LNCaP clone FGC (cell line): Measurements from ENCODE around the gene IL13RA1.
"Not testable (repeated sequence)": the region's sequence is repeated elsewhere in the genome, so short reads cannot be mapped to it uniquely, and the experiment has no call there.

Experiments used
- DNase-seq: peaks from one replicate; pipeline ENCODE4 v3.0.0-alpha.2; 2011; ENCODE audit warnings: low read depth
- H3K4me3 ChIP-seq: 2 replicates; pipeline ENCODE4 v1.5.1; 2011; ENCODE audit warnings: mild to moderate bottlenecking, low read depth, low read length, control low read depth
- CTCF ChIP-seq: IDR thresholded peaks from 2 replicates; pipeline ENCODE4 v1.5.1; 2012; ENCODE audit warnings: mild to moderate bottlenecking; ENCODE audit not compliant: control insufficient read depth, insufficient read depth; ENCODE audit errors: extremely low read depth

The IL13RA1 gene

GRCh38 chrX:118780509-118780908 lies 53.1 kb downstream of the IL13RA1 start:
- no peak for TF ChIP-seq CTCF
- H3K4me3 ChIP-seq = no peak overlapping the region
- no peak for DNase-seq

- no peak for TF ChIP-seq CTCF
- DNase-seq = no peak
- no peak overlapping the region for H3K4me3 ChIP-seq
These were observed 53.5 kb downstream of the IL13RA1 start for GRCh38 chrX:118780911-118781310.

- no peak overlapping the region for H3K4me3 ChIP-seq
- no peak for TF ChIP-seq CTCF
- no peak for DNase-seq
These were observed 68.3 kb downstream of the IL13RA1 start for GRCh38 chrX:118795528-118796280.

GRCh38 chrX:118802857-118803256 lies 75.5 kb downstream of the IL13RA1 start:
- DNase-seq = no peak
- TF ChIP-seq CTCF = no peak
- H3K4me3 ChIP-seq = no peak overlapping the region

- no peak overlapping the region for H3K4me3 ChIP-seq
- TF ChIP-seq CTCF = peak; percentile 62
- no peak for DNase-seq
These were observed 80.0 kb downstream of the IL13RA1 start for GRCh38 chrX:118807151-118808017.

- not testable (repeated sequence) for H3K4me3 ChIP-seq
These were observed 89.9 kb downstream of the IL13RA1 start for GRCh38 chrX:118817257-118817656.

More at GRCh38 chrX:118817257-118817656, 89.9 kb downstream of the IL13RA1 start:
- not testable (repeated sequence) for DNase-seq
